Measurements from ENCODE around the gene IFRD1. TPM values are rescaled to one million over a fixed set of nuclear protein-coding genes. Genes with fewer than 3 reads are reported as not detected.

Gene IFRD1
- total and polyA plus RNA-seq, 4 donors = 37.2 to 98.2 (median 40.7) TPM

GRCh38 chr7:112459645-112460044 lies 9.4 kb downstream of the IFRD1 start:
- Histone ChIP-seq H3K4me3 (no peak overlapping the region), H3K9me3 (ENCODE audit: control insufficient read depth in 4 of 4, insufficient read depth in 3 of 4, low read length in 3 of 4) (no peaks in the 10 kb centered on the region), H3K4me1 (ENCODE audit: control insufficient read depth in 5 of 5, insufficient read depth in 5 of 5, low read length in 5 of 5) (peaks cover 0 to 6% (median 0%) of the 10 kb centered on the region in 5 donors), H3K27me3 (ENCODE audit: control insufficient read depth in 3 of 3, insufficient read depth in 3 of 3, low read length in 2 of 3) (no peaks in the 10 kb centered on the region), H3K36me3 (ENCODE audit: control insufficient read depth in 4 of 4, insufficient read depth in 4 of 4, low read length in 4 of 4) (peaks cover 9 to 38% (median 26%) of the 10 kb centered on the region in 4 donors), H3K27ac (ENCODE audit: low read depth in 1 of 2, low read length in 1 of 2) (no peak overlapping the region), H3K9ac (ENCODE audit: insufficient read depth in 1 of 2, low read length in 2 of 2) (no peak overlapping the region)
- WGBS, 2 donors = 89 to 98% methylated on average over 1 of the region's 1 CpG
- ATAC-seq (ENCODE audit: insufficient read depth, low FRiP score) (no peak), DNase-seq (no peak)
- no peak for TF ChIP-seq CTCF (IDR thresholded peaks at IDR 0.05; ENCODE audit: control extremely low read depth, extremely low read depth)

GRCh38 chr7:112462236-112462635 lies 12.0 kb downstream of the IFRD1 start:
- Histone ChIP-seq H3K27ac (ENCODE audit: low read depth in 1 of 2, low read length in 1 of 2) (peak overlapping the region in 1 of 2 donors; percentile 9), H3K4me3 (no peak overlapping the region)

GRCh38 chr7:112467867-112468266 lies 17.6 kb downstream of the IFRD1 start:
- WGBS, 2 donors = 73 to 99% methylated on average over 4 of the region's 4 CpGs
- Histone ChIP-seq H3K4me3 (no peak overlapping the region), H3K9me3 (ENCODE audit: control insufficient read depth in 4 of 4, insufficient read depth in 3 of 4, low read length in 3 of 4) (no peaks in the 10 kb centered on the region), H3K4me1 (ENCODE audit: control insufficient read depth in 5 of 5, insufficient read depth in 5 of 5, low read length in 5 of 5) (no peaks in the 10 kb centered on the region), H3K9ac (ENCODE audit: insufficient read depth in 1 of 2, low read length in 2 of 2) (no peak overlapping the region), H3K27ac (ENCODE audit: low read depth in 1 of 2, low read length in 1 of 2) (no peak overlapping the region), H3K36me3 (ENCODE audit: control insufficient read depth in 4 of 4, insufficient read depth in 4 of 4, low read length in 4 of 4) (peaks cover 21 to 46% (median 22%) of the 10 kb centered on the region in 4 donors), H3K27me3 (ENCODE audit: control insufficient read depth in 3 of 3, insufficient read depth in 3 of 3, low read length in 2 of 3) (no peaks in the 10 kb centered on the region)
- TF ChIP-seq CTCF (IDR thresholded peaks at IDR 0.05; ENCODE audit: control extremely low read depth, extremely low read depth) = no peak
- no peak for ATAC-seq (ENCODE audit: insufficient read depth, low FRiP score)
- no peak for DNase-seq

More at GRCh38 chr7:112462236-112462635, 12.0 kb downstream of the IFRD1 start:
- no peak for TF ChIP-seq CTCF (IDR thresholded peaks at IDR 0.05; ENCODE audit: control extremely low read depth, extremely low read depth)
- Histone ChIP-seq H3K9ac (ENCODE audit: insufficient read depth in 1 of 2, low read length in 2 of 2) (no peak overlapping the region), H3K9me3 (ENCODE audit: control insufficient read depth in 4 of 4, insufficient read depth in 3 of 4, low read length in 3 of 4) (no peaks in the 10 kb centered on the region), H3K27me3 (ENCODE audit: control insufficient read depth in 3 of 3, insufficient read depth in 3 of 3, low read length in 2 of 3) (no peaks in the 10 kb centered on the region), H3K4me1 (ENCODE audit: control insufficient read depth in 5 of 5, insufficient read depth in 5 of 5, low read length in 5 of 5) (peaks cover 0 to 6% (median 0%) of the 10 kb centered on the region in 5 donors), H3K36me3 (ENCODE audit: control insufficient read depth in 4 of 4, insufficient read depth in 4 of 4, low read length in 4 of 4) (peaks cover 12 to 28% (median 26%) of the 10 kb centered on the region in 4 donors)
- DNase-seq (peak in 2 of 3 donors; percentile 43 to 60), ATAC-seq (ENCODE audit: insufficient read depth, low FRiP score) (peak; percentile 86)

- Histone ChIP-seq H3K4me1 (ENCODE audit: control insufficient read depth in 5 of 5, insufficient read depth in 5 of 5, low read length in 5 of 5) (no peaks in the 10 kb centered on the region), H3K9ac (ENCODE audit: insufficient read depth in 1 of 2, low read length in 2 of 2) (no peak overlapping the region), H3K9me3 (ENCODE audit: control insufficient read depth in 4 of 4, insufficient read depth in 3 of 4, low read length in 3 of 4) (no peaks in the 10 kb centered on the region), H3K27ac (ENCODE audit: low read depth in 1 of 2, low read length in 1 of 2) (no peak overlapping the region), H3K36me3 (ENCODE audit: control insufficient read depth in 4 of 4, insufficient read depth in 4 of 4, low read length in 4 of 4) (peaks cover 20 to 44% (median 23%) of the 10 kb centered on the region in 4 donors), H3K27me3 (ENCODE audit: control insufficient read depth in 3 of 3, insufficient read depth in 3 of 3, low read length in 2 of 3) (no peaks in the 10 kb centered on the region), H3K4me3 (no peak overlapping the region)
- no peak for TF ChIP-seq CTCF (IDR thresholded peaks at IDR 0.05; ENCODE audit: control extremely low read depth, extremely low read depth)
- no peak for DNase-seq
- whole genome bisulfite sequencing, 2 donors = 80 to 93% methylated on average over 4 of the region's 4 CpGs
- no peak for ATAC-seq (ENCODE audit: insufficient read depth, low FRiP score)
These were observed 19.9 kb downstream of the IFRD1 start for GRCh38 chr7:112470194-112470593.

Measured in lung (tissue), 12 donors.